PC-9 (cell line): ENCODE results near the gene ANKIB1. TPM values are rescaled to one million over a fixed set of nuclear protein-coding genes. Genes with fewer than 3 reads are reported as not detected.

Experiments used
- BruUV-seq: library from RNA; stranded (reverse); fragments of 400-500 nt; replicated peaks from 2 replicates; lab custom pipeline; 2021; lab: Mats Ljungman, UMichigan
- CTCF ChIA-PET: fragments of 300-600 bp; sonication (Branson Sonifier 250); formaldehyde crosslinking; loops from one replicate; lab custom pipeline; 2022; ENCODE audit warnings: antibody characterized with exemption; lab: Charles Lee
- POLR2A ChIA-PET: fragments of 300-600 bp; sonication (Branson Sonifier 250); formaldehyde crosslinking; loops from one replicate; lab custom pipeline; 2022; ENCODE audit warnings: antibody characterized with exemption; ENCODE audit not compliant: unreplicated experiment; lab: Charles Lee
- DNase-seq, 2 experiments: peaks; one replicate each; pipeline versions ENCODE4 v3.0.0 to v3.0.0-alpha.2; 2015 to 2022; ENCODE audit warnings: mixed read lengths in 1 of 2
- H2AFZ ChIP-seq: fragments of 200-600 bp; sonication (generic); 2 replicates; pipeline ENCODE4 v1.8.1; 2017; ENCODE audit warnings: antibody characterized with exemption
- H3F3A ChIP-seq: fragments of 200-600 bp; sonication (generic); 2 replicates; pipeline ENCODE4 v1.8.1; 2017; ENCODE audit warnings: antibody characterized with exemption, mild to moderate bottlenecking, low read depth; ENCODE audit not compliant: insufficient read depth
- H3K27ac ChIP-seq: fragments of 200-600 bp; sonication (generic); 2 replicates; pipeline ENCODE4 v1.6.1; 2016; ENCODE audit warnings: mixed run types
- H3K27me3 ChIP-seq: fragments of 200-600 bp; sonication (generic); 2 replicates; pipeline ENCODE4 v1.6.1; 2016; ENCODE audit warnings: low read depth, mixed run types; ENCODE audit not compliant: insufficient read depth
- H3K36me3 ChIP-seq: fragments of 200-600 bp; sonication (generic); 2 replicates; pipeline ENCODE4 v1.6.1; 2016; ENCODE audit warnings: low read depth, mixed run types
- H3K4me1 ChIP-seq: fragments of 200-600 bp; sonication (generic); replicated peaks from 2 replicates; pipeline ENCODE4 v1.6.1; 2016; ENCODE audit warnings: mixed run types; ENCODE audit not compliant: insufficient read depth
- H3K4me2 ChIP-seq: fragments of 200-600 bp; sonication (generic); 2 replicates; pipeline ENCODE4 v1.6.1; 2017; ENCODE audit warnings: mixed run types
- H3K4me3 ChIP-seq: fragments of 200-600 bp; sonication (generic); 2 replicates; pipeline ENCODE4 v1.6.1; 2016; ENCODE audit warnings: mixed run types
- H3K79me2 ChIP-seq: fragments of 200-600 bp; sonication (generic); 2 replicates; pipeline ENCODE4 v1.6.1; 2017; ENCODE audit warnings: low read depth, mixed run types
- H3K9me2 ChIP-seq: fragments of 200-600 bp; sonication (generic); 2 replicates; pipeline ENCODE4 v1.8.1; 2017; ENCODE audit warnings: mild to moderate bottlenecking; ENCODE audit not compliant: insufficient read depth
- H3K9me3 ChIP-seq: fragments of 200-600 bp; sonication (generic); 2 replicates; pipeline ENCODE4 v1.8.1; 2016; ENCODE audit warnings: low read depth; ENCODE audit not compliant: insufficient read depth
- H4K20me1 ChIP-seq: fragments of 200-600 bp; sonication (generic); 2 replicates; pipeline ENCODE4 v1.8.1; 2017; ENCODE audit not compliant: insufficient read depth
- CTCF ChIP-seq: fragments of 200-600 bp; sonication (generic); conservative IDR thresholded peaks from 2 replicates; pipeline ENCODE4 v1.6.1; 2017; ENCODE audit warnings: mixed run types, antibody characterized with exemption, mild to moderate bottlenecking, moderate library complexity
- EZH2 ChIP-seq: fragments of 200-600 bp; sonication (generic); IDR thresholded peaks from 2 replicates; pipeline ENCODE4 v1.8.0; 2017; ENCODE audit warnings: antibody characterized with exemption, low read depth
- intact Hi-C: fragments of 100-400 bp; cut with micrococcal nuclease; formaldehyde crosslinking; loops from one replicate; pipeline ENCODE4 v1.10.0; 2022; ENCODE audit not compliant: unreplicated experiment
- total RNA-seq: library from RNA; stranded (reverse); gene quantifications from 2 replicates; pipeline ENCODE4 v1.2.3, GENCODE V29; 2021

The ANKIB1 gene
- total RNA-seq, 1 experiment from 2014 or later, result 116 TPM

- Histone ChIP-seq H3K79me2 (peaks cover 57% of the 10 kb centered on the region), H3K27me3 (no peaks in the 10 kb centered on the region), H3K4me3 (no peak overlapping the region), H2AFZ (no peak overlapping the region), H3K9me2 (no peaks in the 10 kb centered on the region), H3K9me3 (no peaks in the 10 kb centered on the region), H4K20me1 (0 out of 2 replicates have a peak, but pooled peaks cover 8% of the 10 kb centered on the region), H3K4me2 (no peak overlapping the region), H3K27ac (no peak overlapping the region), H3K36me3 (no peaks in the 10 kb centered on the region; the same call in 1 of the 2 replicates), H3K4me1 (no peaks in the 10 kb centered on the region), H3F3A (no peaks in the 10 kb centered on the region)
- CTCF ChIA-PET, result no interaction called here
- no peak for TF ChIP-seq EZH2
- no peak for TF ChIP-seq CTCF
- no TSS peak for BruUV-seq
- intact Hi-C loops, result no loop called here
- POLR2A ChIA-PET, result no interaction called here
- no peak for DNase-seq
Observed at GRCh38 chr7:92275327-92275726, 29.6 kb downstream of the ANKIB1 start.

DNA sequence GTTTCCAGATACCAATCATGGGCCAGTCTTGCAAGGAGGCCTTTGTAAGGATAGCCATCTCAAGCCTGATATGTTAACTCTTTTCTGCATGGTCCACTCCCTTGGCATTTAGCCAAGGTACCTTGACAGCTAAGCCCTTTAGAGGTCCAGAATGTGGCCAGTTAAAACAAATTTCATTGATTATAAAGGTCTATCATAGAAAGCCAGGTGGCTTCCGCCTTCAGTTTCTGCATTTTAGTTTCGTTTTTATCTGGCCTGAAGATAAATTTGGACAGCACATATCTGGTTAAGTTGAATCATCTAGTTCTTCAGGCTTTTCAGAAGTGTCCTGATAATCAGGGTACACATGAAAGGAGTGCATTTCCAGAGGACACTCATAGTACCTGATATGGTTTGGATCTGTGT is 30.7 kb downstream of the ANKIB1 start:
- H3K4me3 ChIP-seq, result no peak overlapping the region
- no TSS peak for BruUV-seq
- H3K79me2 ChIP-seq, result peaks cover 51% of the 10 kb centered on the region
- H3K27me3 ChIP-seq, result no peaks in the 10 kb centered on the region
- 0 out of 2 replicates have a peak, but pooled peaks cover 8% of the 10 kb centered on the region for H4K20me1 ChIP-seq
- CTCF ChIA-PET, result no interaction called here
- H3K9me2 ChIP-seq, result no peaks in the 10 kb centered on the region
- H3K36me3 ChIP-seq, result no peaks in the 10 kb centered on the region; the same call in 1 of the 2 replicates
- no peaks in the 10 kb centered on the region for H3K9me3 ChIP-seq
- no peaks in the 10 kb centered on the region for H3K4me1 ChIP-seq
- H3K4me2 ChIP-seq, result no peak overlapping the region
- intact Hi-C loops, result no loop called here
- POLR2A ChIA-PET, result no interaction called here
- H3F3A ChIP-seq, result no peaks in the 10 kb centered on the region
- no peak overlapping the region for H3K27ac ChIP-seq
- no peak overlapping the region for H2AFZ ChIP-seq
- TF ChIP-seq EZH2, result no peak
- no peak for TF ChIP-seq CTCF
- no peak for DNase-seq

- TF ChIP-seq CTCF (no peak), EZH2 (no peak)
Observed at GRCh38 chr7:92279396-92280031, 33.7 kb downstream of the ANKIB1 start.

More at GRCh38 chr7:92279396-92280031, 33.7 kb downstream of the ANKIB1 start:
- H3K27ac ChIP-seq, result no peak overlapping the region
- no peaks in the 10 kb centered on the region for H3F3A ChIP-seq
- no peaks in the 10 kb centered on the region; the same call in 1 of the 2 replicates for H3K36me3 ChIP-seq
- no peak overlapping the region for H3K4me3 ChIP-seq
- CTCF ChIA-PET, result no interaction called here
- POLR2A ChIA-PET, result no interaction called here
- intact Hi-C loops, result no loop called here
- H3K79me2 ChIP-seq, result peaks cover 34% of the 10 kb centered on the region
- no peaks in the 10 kb centered on the region for H3K27me3 ChIP-seq
- BruUV-seq, result no TSS peak
- no peaks in the 10 kb centered on the region for H3K9me3 ChIP-seq
- H2AFZ ChIP-seq, result no peak overlapping the region
- H3K9me2 ChIP-seq, result no peaks in the 10 kb centered on the region
- H4K20me1 ChIP-seq, result 0 out of 2 replicates have a peak, but pooled peaks cover 8% of the 10 kb centered on the region
- DNase-seq, result no peak
- no peak overlapping the region for H3K4me2 ChIP-seq
- H3K4me1 ChIP-seq, result no peaks in the 10 kb centered on the region
